Hepatocyte (in vitro differentiated cells): ENCODE measurements around the gene UNG. TPM values are rescaled to one million over a fixed set of nuclear protein-coding genes. Genes with fewer than 3 reads are reported as not detected.
A peak's percentile ranks its signal among the peaks of the same experiment; 100 is the strongest.

Source experiments
- DNase-seq: peaks from one replicate; pipeline ENCODE4 v3.0.0-alpha.2; 2016; ENCODE audit warnings: low spot score
- H2AFZ ChIP-seq: fragments of 200-600 bp; sonication (generic); 2 replicates; pipeline ENCODE4 v1.6.0; 2016; ENCODE audit warnings: antibody characterized with exemption, mild to moderate bottlenecking
- H3K27ac ChIP-seq: fragments of 200-600 bp; sonication (generic); 2 replicates; pipeline ENCODE4 v1.5.1; 2016; ENCODE audit warnings: mild to moderate bottlenecking
- H3K27me3 ChIP-seq: fragments of 200-600 bp; sonication (generic); 2 replicates; pipeline ENCODE4 v1.6.1; 2016
- H3K36me3 ChIP-seq: fragments of 200-600 bp; sonication (generic); replicated peaks from 2 replicates; pipeline ENCODE4 v1.5.1; 2016; ENCODE audit warnings: low read depth; ENCODE audit not compliant: insufficient read depth
- H3K4me1 ChIP-seq: fragments of 200-600 bp; sonication (generic); 2 replicates; pipeline ENCODE4 v1.5.1; 2016; ENCODE audit warnings: mild to moderate bottlenecking, moderate library complexity; ENCODE audit not compliant: insufficient read depth
- H3K4me2 ChIP-seq: fragments of 200-600 bp; sonication (generic); 2 replicates; pipeline ENCODE4 v1.6.0; 2016
- H3K4me3 ChIP-seq: fragments of 200-600 bp; sonication (generic); 2 replicates; pipeline ENCODE4 v1.5.1; 2016; ENCODE audit warnings: mild to moderate bottlenecking
- H3K79me2 ChIP-seq: fragments of 200-600 bp; sonication (generic); 2 replicates; pipeline ENCODE4 v1.6.0; 2017; ENCODE audit warnings: mild to moderate bottlenecking
- H3K9me2 ChIP-seq: fragments of 200-600 bp; sonication (generic); replicated peaks from 2 replicates; pipeline ENCODE4 v1.6.0; 2017; ENCODE audit warnings: mild to moderate bottlenecking; ENCODE audit not compliant: insufficient read depth
- H3K9me3 ChIP-seq: fragments of 200-600 bp; sonication (generic); 2 replicates; pipeline ENCODE4 v1.5.1; 2016; ENCODE audit warnings: low read depth, mild to moderate bottlenecking
- H4K20me1 ChIP-seq: fragments of 200-600 bp; sonication (generic); 2 replicates; pipeline ENCODE4 v1.6.0; 2016; ENCODE audit warnings: mild to moderate bottlenecking; ENCODE audit not compliant: insufficient read depth, poor library complexity, severe bottlenecking
- EZH2 ChIP-seq: fragments of 200-600 bp; sonication (generic); IDR thresholded peaks from 2 replicates; pipeline ENCODE4 v1.6.1; 2016; ENCODE audit warnings: antibody characterized with exemption, mild to moderate bottlenecking, borderline replicate concordance
- EZH2phosphoT487 ChIP-seq: fragments of 200-600 bp; sonication (generic); IDR thresholded peaks from one replicate; pipeline ENCODE4 v1.6.1; 2018; ENCODE audit warnings: antibody characterized with exemption, mild to moderate bottlenecking, low read depth, moderate library complexity; ENCODE audit not compliant: unreplicated experiment, severe bottlenecking
- WGBS: methylation state at CpG from one replicate; pipeline ENCODE4 v1.1.6; 2016; ENCODE audit warnings: low lambda C conversion rate; ENCODE audit errors: missing lambda C conversion rate; 5-methylcytosine and 5-hydroxymethylcytosine counted together
- polyA plus RNA-seq: library from polyadenylated mRNA; unstranded; fragments of >200 nt; fragmentation: Nextera tagmentation; extraction: Ambion mirVana; gene quantifications from 2 replicates; pipeline ENCODE4 v1.2.1, GENCODE V29; 2016
- total RNA-seq: library from RNA; depleted of rRNA; stranded (reverse); fragments of >200 nt; gene quantifications from 2 replicates; pipeline ENCODE4 v1.2.3, GENCODE V29; 2014
- TF ChIP-seq, protein P1 (sequence below): fragments of 200-600 bp; sonication (generic); IDR thresholded peaks from 2 replicates; pipeline ENCODE4 v1.5.1; 2016; ENCODE audit warnings: antibody characterized with exemption, mild to moderate bottlenecking; ENCODE audit not compliant: poor library complexity

Gene UNG
- total and polyA plus RNA-seq, 2 experiments from 2014 or later = 35.7 to 41.2 TPM

DNA sequence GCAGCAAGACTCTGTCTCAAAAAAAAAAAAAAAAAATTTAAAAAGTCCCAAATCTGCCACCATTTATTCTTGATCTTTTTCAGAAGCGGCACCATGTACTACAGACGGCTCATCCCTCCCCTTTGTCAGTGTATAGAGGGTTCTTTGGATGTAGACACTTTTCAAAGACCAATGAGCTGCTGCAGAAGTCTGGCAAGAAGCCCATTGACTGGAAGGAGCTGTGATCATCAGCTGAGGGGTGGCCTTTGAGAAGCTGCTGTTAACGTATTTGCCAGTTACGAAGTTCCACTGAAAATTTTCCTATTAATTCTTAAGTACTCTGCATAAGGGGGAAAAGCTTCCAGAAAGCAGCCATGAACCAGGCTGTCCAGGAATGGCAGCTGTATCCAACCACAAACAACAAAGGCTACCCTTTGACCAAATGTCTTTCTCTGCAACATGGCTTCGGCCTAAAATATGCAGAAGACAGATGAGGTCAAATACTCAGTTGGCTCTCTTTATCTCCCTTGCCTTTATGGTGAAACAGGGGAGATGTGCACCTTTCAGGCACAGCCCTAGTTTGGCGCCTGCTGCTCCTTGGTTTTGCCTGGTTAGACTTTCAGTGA is 12.5 kb downstream of the UNG start:
- Histone ChIP-seq H3K9me2 (no peaks in the 10 kb centered on the region), H3K27ac (peak overlapping the region; percentile 97), H3K79me2 (peaks cover 8% of the 10 kb centered on the region), H3K4me1 (peaks cover 9% of the 10 kb centered on the region), H3K4me3 (no peak overlapping the region), H3K27me3 (no peaks in the 10 kb centered on the region), H2AFZ (no peak overlapping the region), H4K20me1 (no peaks in the 10 kb centered on the region), H3K9me3 (no peaks in the 10 kb centered on the region), H3K36me3 (no peaks in the 10 kb centered on the region), H3K4me2 (no peak overlapping the region)
- 92% methylated on average over 6 of the region's 6 CpGs for WGBS
- TF ChIP-seq, protein P1, sequence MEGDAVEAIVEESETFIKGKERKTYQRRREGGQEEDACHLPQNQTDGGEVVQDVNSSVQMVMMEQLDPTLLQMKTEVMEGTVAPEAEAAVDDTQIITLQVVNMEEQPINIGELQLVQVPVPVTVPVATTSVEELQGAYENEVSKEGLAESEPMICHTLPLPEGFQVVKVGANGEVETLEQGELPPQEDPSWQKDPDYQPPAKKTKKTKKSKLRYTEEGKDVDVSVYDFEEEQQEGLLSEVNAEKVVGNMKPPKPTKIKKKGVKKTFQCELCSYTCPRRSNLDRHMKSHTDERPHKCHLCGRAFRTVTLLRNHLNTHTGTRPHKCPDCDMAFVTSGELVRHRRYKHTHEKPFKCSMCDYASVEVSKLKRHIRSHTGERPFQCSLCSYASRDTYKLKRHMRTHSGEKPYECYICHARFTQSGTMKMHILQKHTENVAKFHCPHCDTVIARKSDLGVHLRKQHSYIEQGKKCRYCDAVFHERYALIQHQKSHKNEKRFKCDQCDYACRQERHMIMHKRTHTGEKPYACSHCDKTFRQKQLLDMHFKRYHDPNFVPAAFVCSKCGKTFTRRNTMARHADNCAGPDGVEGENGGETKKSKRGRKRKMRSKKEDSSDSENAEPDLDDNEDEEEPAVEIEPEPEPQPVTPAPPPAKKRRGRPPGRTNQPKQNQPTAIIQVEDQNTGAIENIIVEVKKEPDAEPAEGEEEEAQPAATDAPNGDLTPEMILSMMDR = no peak
- no peak for TF ChIP-seq EZH2phosphoT487
- no peak for TF ChIP-seq EZH2
- no peak for DNase-seq

DNA sequence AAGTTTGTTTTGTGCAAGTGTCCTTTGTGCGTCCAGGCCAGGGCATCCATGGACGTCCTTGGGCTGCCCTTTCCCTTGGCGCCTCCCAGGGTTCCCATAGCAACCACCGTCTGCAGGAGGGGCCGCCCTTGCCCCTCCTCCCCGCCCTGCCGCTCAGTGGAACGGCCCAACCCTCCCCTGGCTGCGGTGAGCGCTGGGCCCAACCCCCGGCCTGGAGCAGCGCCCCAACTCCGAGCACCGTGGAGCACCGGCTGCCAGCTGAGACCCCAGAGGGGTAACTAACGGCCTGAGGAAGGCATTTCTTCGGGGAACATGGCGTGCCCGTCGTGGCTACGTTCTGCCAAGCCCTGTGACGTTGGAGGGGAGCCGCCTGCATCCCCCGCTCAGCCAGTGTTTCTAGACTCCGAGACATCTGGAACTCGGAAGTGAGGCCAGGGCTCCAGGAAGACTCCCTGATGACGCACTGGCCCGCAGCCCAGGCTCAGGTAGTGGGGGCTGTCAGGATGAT is 13.6 kb downstream of the UNG start:
- peaks cover 8% of the 10 kb centered on the region for H3K79me2 ChIP-seq
- peak overlapping the region; percentile 48 for H2AFZ ChIP-seq
- no peaks in the 10 kb centered on the region for H3K9me3 ChIP-seq
- TF ChIP-seq, protein P1 = no peak
- TF ChIP-seq EZH2phosphoT487 = no peak
- TF ChIP-seq EZH2 = no peak
- H3K27ac ChIP-seq = peak overlapping the region; percentile 97
- no peaks in the 10 kb centered on the region for H3K36me3 ChIP-seq
- WGBS = 13% methylated on average over 21 of the region's 28 CpGs
- H3K4me2 ChIP-seq = peak overlapping the region; percentile 74
- H3K9me2 ChIP-seq = no peaks in the 10 kb centered on the region
- no peaks in the 10 kb centered on the region for H3K27me3 ChIP-seq
- H3K4me1 ChIP-seq = peaks cover 15% of the 10 kb centered on the region
- DNase-seq = peak; percentile 93
- peak overlapping the region; percentile 22 for H3K4me3 ChIP-seq
- no peaks in the 10 kb centered on the region for H4K20me1 ChIP-seq

DNA sequence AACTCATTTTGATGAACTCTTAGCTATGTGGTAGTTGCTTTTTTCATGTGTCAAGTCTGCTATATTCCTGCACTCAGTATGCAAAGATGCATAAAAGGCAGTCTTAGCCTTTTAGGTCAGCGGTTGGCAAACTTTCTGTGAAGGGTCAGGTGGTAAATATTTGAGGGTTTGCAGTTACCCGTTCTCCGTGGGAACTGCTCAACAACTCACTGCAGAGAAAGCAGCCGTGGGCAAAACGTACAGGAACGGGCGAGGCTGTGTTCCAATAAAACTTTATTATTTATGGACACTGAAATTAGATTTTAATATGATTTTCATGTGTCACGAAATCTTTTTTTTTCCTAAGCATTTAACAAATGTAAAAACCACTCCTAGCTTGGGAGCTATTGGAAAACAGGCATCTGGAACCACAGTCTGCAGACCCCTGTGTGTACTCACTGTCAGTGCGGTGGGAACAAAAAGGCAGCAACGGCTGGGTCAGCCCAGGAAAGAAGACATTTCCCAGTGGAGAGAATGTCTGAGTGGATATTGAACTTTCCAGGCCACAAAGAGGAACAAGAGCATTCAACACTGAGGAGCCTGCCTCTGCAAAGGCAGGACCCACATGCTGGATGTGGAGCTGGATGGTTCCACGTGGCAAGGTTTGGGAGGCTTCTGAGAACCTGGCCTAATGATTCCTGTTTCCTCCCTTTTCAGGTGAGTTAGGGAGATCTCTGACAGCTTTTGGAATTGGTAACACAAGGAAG is 15.5 kb downstream of the UNG start:
- H3K4me2 ChIP-seq = peak overlapping the region; percentile 35
- H3K27me3 ChIP-seq = no peaks in the 10 kb centered on the region
- peak overlapping the region; percentile 18 for H3K27ac ChIP-seq
- H3K9me2 ChIP-seq = no peaks in the 10 kb centered on the region
- H3K9me3 ChIP-seq = no peaks in the 10 kb centered on the region
- no peak overlapping the region for H2AFZ ChIP-seq
- TF ChIP-seq, protein P1 = no peak
- TF ChIP-seq EZH2phosphoT487 = no peak
- TF ChIP-seq EZH2 = no peak
- no peak for DNase-seq
- no peak overlapping the region for H3K4me3 ChIP-seq
- no peaks in the 10 kb centered on the region for H3K36me3 ChIP-seq
- peaks cover 11% of the 10 kb centered on the region for H3K79me2 ChIP-seq
- H4K20me1 ChIP-seq = no peaks in the 10 kb centered on the region
- WGBS = 81% methylated on average over 11 of the region's 11 CpGs
- H3K4me1 ChIP-seq = peaks cover 27% of the 10 kb centered on the region
